ENCODE results near the gene ECM1.
A peak's percentile ranks its signal among the peaks of the same experiment; 100 is the strongest.

The ECM1 gene

DNA sequence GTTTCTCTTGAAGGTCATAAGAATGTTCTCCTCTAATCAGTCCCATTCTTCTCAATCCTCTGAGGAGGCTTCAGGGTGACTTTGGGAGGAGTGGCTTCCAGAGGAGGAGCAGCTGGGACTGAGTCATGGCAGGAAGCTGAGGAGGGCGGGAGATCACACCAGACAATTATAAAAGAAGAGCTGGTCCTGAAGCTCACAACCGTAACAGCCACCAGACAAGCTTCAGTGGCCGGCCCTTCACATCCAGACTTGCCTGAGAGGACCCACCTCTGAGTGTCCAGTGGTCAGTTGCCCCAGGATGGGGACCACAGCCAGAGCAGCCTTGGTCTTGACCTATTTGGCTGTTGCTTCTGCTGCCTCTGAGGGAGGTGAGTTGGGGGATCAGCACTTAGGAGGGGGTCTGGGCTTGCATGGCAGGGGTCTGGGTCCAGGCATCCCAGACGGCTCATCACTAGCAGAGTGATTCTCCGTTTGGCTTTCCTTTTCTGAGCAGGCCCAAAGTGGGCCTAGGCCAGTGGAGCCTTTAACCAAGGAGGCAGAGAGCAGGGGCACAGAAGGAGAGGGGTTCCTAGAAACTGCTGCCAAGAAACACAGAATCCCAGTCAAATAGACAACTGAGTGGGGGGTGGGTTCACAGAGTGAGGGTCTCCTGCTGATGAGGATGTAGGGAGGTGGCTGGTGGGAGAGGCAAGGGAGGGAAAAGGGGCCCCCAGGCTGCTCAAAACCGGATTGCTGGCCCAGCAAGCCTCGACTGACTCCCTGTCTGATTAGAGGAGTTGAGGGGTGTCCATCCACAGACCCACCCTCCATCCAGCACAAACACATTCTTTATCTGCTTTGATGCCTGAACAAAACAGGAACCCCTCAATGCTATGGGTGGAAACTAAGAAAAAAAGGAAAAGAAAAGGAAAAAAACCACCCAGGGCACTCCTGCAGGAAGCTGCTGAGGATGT is at the start of gene ECM1:
TSS of gene ECM1 (plus strand) at position 198 of the 953 bp plus-strand sequence. CDS start at position 299, 101 bp downstream.
- peak within 1 kb of the TSS; percentile 64 for H3K4me3 ChIP-seq (ENCODE audit: control insufficient read depth, low read depth, low read length)
- DNase-seq (ENCODE audit: low read depth) = no peak

GRCh38 chr1:150464422-150464826 is 43.5 kb upstream of the ECM1 start:
- no peak for DNase-seq (ENCODE audit: low read depth)
- peak; percentile 76 for TF ChIP-seq CTCF (IDR thresholded peaks at IDR 0.05; ENCODE audit: control insufficient read depth, insufficient read depth, low read depth, low read length, missing control alignments)
- H3K4me3 ChIP-seq (ENCODE audit: control insufficient read depth, low read depth, low read length) = no peak overlapping the region

More for the DNA sequence above, at the start of gene ECM1:
- no peak for TF ChIP-seq CTCF (IDR thresholded peaks at IDR 0.05; ENCODE audit: control insufficient read depth, insufficient read depth, low read depth, low read length, missing control alignments)

DNA sequence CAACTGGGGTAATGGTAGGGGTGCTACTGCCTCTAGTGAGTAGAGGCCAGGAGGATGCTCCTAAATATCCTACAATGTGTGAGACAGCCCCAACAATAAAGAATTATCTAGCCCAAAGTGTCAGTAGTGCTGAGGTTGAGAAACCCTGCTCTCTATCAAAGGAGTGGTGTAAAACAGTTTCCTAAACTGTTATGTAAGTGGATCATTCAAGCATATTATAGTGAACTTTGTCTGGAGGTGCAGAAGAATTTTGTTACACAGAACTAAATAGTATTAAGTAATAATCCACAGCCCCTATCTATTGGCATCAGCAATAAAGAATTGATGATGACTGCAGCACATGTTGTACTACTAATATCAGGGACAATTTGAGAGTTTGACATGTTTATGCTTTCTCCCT is 40.9 kb upstream of the ECM1 start:
- no peak overlapping the region for H3K4me3 ChIP-seq (ENCODE audit: control insufficient read depth, low read depth, low read length)
- DNase-seq (ENCODE audit: low read depth) = no peak
- no peak for TF ChIP-seq CTCF (IDR thresholded peaks at IDR 0.05; ENCODE audit: control insufficient read depth, insufficient read depth, low read depth, low read length, missing control alignments)

DNA sequence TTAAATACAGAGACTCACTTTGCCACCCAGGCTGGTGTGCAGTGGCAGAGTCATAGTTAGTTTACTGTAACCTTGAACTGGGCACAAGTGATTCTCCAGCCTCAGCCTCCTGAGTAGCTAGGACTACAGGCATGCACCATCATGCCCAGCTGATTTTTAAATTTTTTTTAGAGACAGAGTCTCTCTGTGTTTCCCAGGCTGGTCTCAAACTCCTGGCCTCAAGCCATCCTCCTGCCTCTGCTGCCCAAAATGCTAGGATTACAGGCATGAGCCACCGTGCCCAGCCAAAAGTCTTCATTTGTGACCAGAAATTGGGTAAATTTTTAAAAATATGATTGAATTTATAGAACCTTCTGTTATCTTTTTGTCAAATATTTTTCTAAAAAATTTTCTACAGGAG is 38.6 kb upstream of the ECM1 start:
- H3K4me3 ChIP-seq (ENCODE audit: control insufficient read depth, low read depth, low read length) = no peak overlapping the region
- no peak for DNase-seq (ENCODE audit: low read depth)
- TF ChIP-seq CTCF (IDR thresholded peaks at IDR 0.05; ENCODE audit: control insufficient read depth, insufficient read depth, low read depth, low read length, missing control alignments) = no peak

- DNase-seq (ENCODE audit: low read depth) = no peak
- TF ChIP-seq CTCF (IDR thresholded peaks at IDR 0.05; ENCODE audit: control insufficient read depth, insufficient read depth, low read depth, low read length, missing control alignments) = no peak
- H3K4me3 ChIP-seq (ENCODE audit: control insufficient read depth, low read depth, low read length) = no peak overlapping the region
Observed at GRCh38 chr1:150472601-150473200, 35.2 kb upstream of the ECM1 start.

DNA sequence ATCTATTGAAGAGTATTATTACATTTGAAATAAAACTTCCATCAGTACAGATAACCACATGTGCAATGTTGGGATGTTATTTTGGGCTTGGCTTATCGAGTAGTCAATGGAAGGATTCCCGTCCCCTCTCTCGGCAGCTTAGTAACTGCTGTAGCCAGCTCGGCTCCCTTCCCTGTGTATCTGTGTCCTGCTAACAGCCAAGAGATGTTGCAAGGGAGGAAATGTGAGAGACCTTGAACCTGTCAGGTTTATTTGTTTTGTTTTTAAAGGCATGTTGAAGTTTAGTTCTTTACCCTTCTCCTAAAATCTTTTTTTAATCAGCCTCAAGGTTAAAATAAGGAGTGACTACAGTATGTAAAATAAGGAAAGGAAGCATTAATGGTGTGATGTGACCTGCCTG is 34.2 kb upstream of the ECM1 start:
- no peak overlapping the region for H3K4me3 ChIP-seq (ENCODE audit: control insufficient read depth, low read depth, low read length)
- DNase-seq (ENCODE audit: low read depth) = no peak
- TF ChIP-seq CTCF (IDR thresholded peaks at IDR 0.05; ENCODE audit: control insufficient read depth, insufficient read depth, low read depth, low read length, missing control alignments) = no peak
